GM12878 (cell line): ENCODE measurements around the gene RAPGEF6. TPM values are rescaled to one million over a fixed set of nuclear protein-coding genes. Genes with fewer than 3 reads are reported as not detected.

ENCODE experiments used
- ATAC-seq: fragments of 200-7000 bp; cut with Tn5 transposase; 3 replicates; pipeline ENCODE4 v1.9.1; 2020; ENCODE audit warnings: mild to moderate bottlenecking, moderate library complexity
- BruUV-seq: library from RNA; stranded (reverse); fragments of 400-500 nt; replicated peaks from 2 replicates; lab custom pipeline; 2021; lab: Mats Ljungman, UMichigan
- CTCF ChIA-PET: fragments of 300-600 bp; sonication (Branson Sonifier 250); formaldehyde crosslinking; extraction: SDS; loops from one replicate; lab custom pipeline; 2021; ENCODE audit warnings: inconsistent platforms; lab: Yijun Ruan, JAX
- POLR2A ChIA-PET: fragments of 350-600 bp; formaldehyde crosslinking; extraction: SDS; loops from one replicate; lab custom pipeline; 2021; ENCODE audit warnings: inconsistent platforms; lab: Charles Lee
- RAD21 ChIA-PET: fragments of 300-600 bp; sonication (Branson Sonifier 250); formaldehyde crosslinking; loops from one replicate; lab custom pipeline; 2023; ENCODE audit warnings: antibody characterized with exemption; ENCODE audit not compliant: unreplicated experiment; lab: Charles Lee
- SMC1A ChIA-PET: fragments of 300-600 bp; sonication (Branson Sonifier 250); formaldehyde crosslinking; loops from one replicate; lab custom pipeline; 2023; ENCODE audit not compliant: unreplicated experiment, uncharacterized antibody; lab: Charles Lee
- DNase-seq: peaks from one replicate; pipeline ENCODE4 v3.0.0-alpha.2; 2011; ENCODE audit warnings: low read depth, low spot score
- FAIRE-seq: peaks from 3 replicates; lab custom pipeline; 2011; peaks lifted over from hg19 to GRCh38; lab: Jason Lieb, UNC
- H2AFZ ChIP-seq: 2 replicates; pipeline ENCODE4 v1.6.0; 2011; ENCODE audit warnings: low read depth, low read length, control low read depth; ENCODE audit not compliant: control insufficient read depth
- H3K27ac ChIP-seq: 2 replicates; pipeline ENCODE4 v1.5.1; 2011; ENCODE audit warnings: control low read depth; ENCODE audit not compliant: control insufficient read depth, insufficient read depth
- H3K27me3 ChIP-seq, 2 experiments: replicated peaks in 1 of 2; 2 replicates each; pipeline versions ENCODE4 v1.6.0 to v1.6.1; 2011; ENCODE audit warnings: low read length in 1 of 2; ENCODE audit not compliant: control insufficient read depth in 2 of 2, insufficient read depth in 2 of 2
- H3K36me3 ChIP-seq, 2 experiments: 2 replicates each; pipeline ENCODE4 v1.5.1; 2011; ENCODE audit warnings: low read length in 1 of 2; ENCODE audit not compliant: control insufficient read depth in 2 of 2, insufficient read depth in 2 of 2
- H3K4me1 ChIP-seq: 2 replicates; pipeline ENCODE4 v1.6.1; 2011; ENCODE audit warnings: mild to moderate bottlenecking, low read length, moderate library complexity, mixed read lengths; ENCODE audit not compliant: control insufficient read depth, insufficient read depth
- H3K4me2 ChIP-seq: 2 replicates; pipeline ENCODE4 v1.6.0; 2011; ENCODE audit warnings: control low read depth; ENCODE audit not compliant: control insufficient read depth, insufficient read depth
- H3K4me3 ChIP-seq: fragments of 200-600 bp; sonication (generic); 2 replicates; pipeline ENCODE4 v1.5.1; 2016
- H3K79me2 ChIP-seq: 2 replicates; pipeline ENCODE4 v1.6.0; 2011; ENCODE audit warnings: low read length; ENCODE audit not compliant: control insufficient read depth, insufficient read depth
- H3K9ac ChIP-seq: 2 replicates; pipeline ENCODE4 v1.8.0; 2011; ENCODE audit warnings: low read length, control low read depth, mixed read lengths; ENCODE audit not compliant: control insufficient read depth, insufficient read depth
- H3K9me3 ChIP-seq: replicated peaks from 3 replicates; pipeline ENCODE4 v1.5.1; 2011; ENCODE audit warnings: mild to moderate bottlenecking, low read length; ENCODE audit not compliant: control insufficient read depth, insufficient read depth
- H4K20me1 ChIP-seq: 2 replicates; pipeline ENCODE4 v1.6.0; 2011; ENCODE audit not compliant: control insufficient read depth, insufficient read depth
- BACH1 ChIP-seq: fragments of 450-650 bp; IDR thresholded peaks from 2 replicates; pipeline ENCODE4 v1.6.1; 2017; ENCODE audit warnings: mild to moderate bottlenecking, borderline replicate concordance
- CREB1 ChIP-seq: IDR thresholded peaks from 2 replicates; pipeline ENCODE4 v1.6.1; 2012; ENCODE audit warnings: low read depth, mild to moderate bottlenecking, inconsistent platforms
- CREM ChIP-seq: IDR thresholded peaks from 2 replicates; pipeline ENCODE4 v1.6.1; 2014; ENCODE audit warnings: antibody characterized with exemption, low read depth
- CTCF ChIP-seq, 3 experiments: IDR thresholded peaks in 2 of 3; conservative IDR thresholded peaks in 1 of 3; 2 replicates each; pipeline ENCODE4 v1.5.1; 2011; ENCODE audit warnings: low read depth in 3 of 3, low read length in 3 of 3, mild to moderate bottlenecking in 3 of 3, control low read depth in 2 of 3, moderate library complexity in 2 of 3, inconsistent platforms in 1 of 3, mixed read lengths in 1 of 3; ENCODE audit not compliant: control insufficient read depth in 2 of 3, insufficient read depth in 1 of 3; ENCODE audit errors: extremely low read depth in 1 of 3
- DPF2 ChIP-seq: fragments of 450-650 bp; IDR thresholded peaks from 2 replicates; pipeline ENCODE4 v1.6.1; 2017; ENCODE audit warnings: mild to moderate bottlenecking
- HDAC6 ChIP-seq: fragments of 200-600 bp; sonication (generic); IDR thresholded peaks from one replicate; pipeline ENCODE4 v1.8.0; 2017; ENCODE audit warnings: antibody characterized with exemption; ENCODE audit not compliant: unreplicated experiment
- IKZF1 ChIP-seq: fragments of 450-650 bp; conservative IDR thresholded peaks from 2 replicates; pipeline ENCODE4 v1.6.1; 2017; ENCODE audit warnings: antibody characterized with exemption, mild to moderate bottlenecking
- MLLT1 ChIP-seq: fragments of 450-650 bp; IDR thresholded peaks from 2 replicates; pipeline ENCODE4 v1.6.1; 2016; ENCODE audit warnings: mild to moderate bottlenecking
- MTA2 ChIP-seq: fragments of 450-650 bp; IDR thresholded peaks from 2 replicates; pipeline ENCODE4 v1.6.1; 2016; ENCODE audit warnings: low read depth, mild to moderate bottlenecking, moderate library complexity
- NR2F1 ChIP-seq: fragments of 450-650 bp; conservative IDR thresholded peaks from 2 replicates; pipeline ENCODE4 v1.6.1; 2017; ENCODE audit warnings: mild to moderate bottlenecking
- POLR2AphosphoS2 ChIP-seq: IDR thresholded peaks from 2 replicates; pipeline ENCODE4 v1.6.1; 2011; ENCODE audit warnings: low read depth, mild to moderate bottlenecking, low read length, improper control_type of control experiment, moderate library complexity
- RCOR1 ChIP-seq: conservative IDR thresholded peaks from 2 replicates; pipeline ENCODE4 v1.6.1; 2012; ENCODE audit warnings: low read depth, low read length, improper control_type of control experiment
- RELA ChIP-seq: fragments of 450-650 bp; IDR thresholded peaks from 2 replicates; pipeline ENCODE4 v1.8.0; 2014; ENCODE audit warnings: borderline replicate concordance; ENCODE audit not compliant: partially characterized antibody
- RUNX3 ChIP-seq: IDR thresholded peaks from 2 replicates; pipeline ENCODE4 v1.6.1; 2012; ENCODE audit warnings: low read length, inconsistent platforms
- TCF7 ChIP-seq: IDR thresholded peaks from 2 replicates; pipeline ENCODE4 v1.6.1; 2014; ENCODE audit warnings: antibody characterized with exemption, borderline replicate concordance
- ZNF384 ChIP-seq: IDR thresholded peaks from 2 replicates; pipeline ENCODE4 v1.6.1; 2012; ENCODE audit warnings: low read depth, mild to moderate bottlenecking, low read length, improper control_type of control experiment, borderline replicate concordance
- ZNF687 ChIP-seq: fragments of 450-650 bp; IDR thresholded peaks from 2 replicates; pipeline ENCODE4 v1.6.1; 2017; ENCODE audit warnings: mild to moderate bottlenecking, moderate library complexity
- WGBS: methylation state at CpG from one replicate; pipeline ENCODE4 v1.1.6; 2016; ENCODE audit warnings: low lambda C conversion rate; ENCODE audit not compliant: insufficient replicate concordance, insufficient coverage; ENCODE audit errors: missing lambda C conversion rate; 5-methylcytosine and 5-hydroxymethylcytosine counted together
- in situ Hi-C: fragments of 300-500 bp; cut with MboI; formaldehyde crosslinking; loops from 9 replicates; pipeline ENCODE4 v1.14.3; 2018; ENCODE audit warnings: mixed read lengths
- intact Hi-C: fragments of 100-400 bp; cut with micrococcal nuclease; formaldehyde crosslinking; loops from one replicate; pipeline ENCODE4 v1.14.2; 2022; ENCODE audit not compliant: unreplicated experiment
- polyA plus RNA-seq, 11 experiments: library from polyadenylated mRNA; depleted of rRNA in 4 of 11; unstranded in 6 of 11; stranded (reverse) in 5 of 11; fragments of >200 nt; fragmentation: Nextera tagmentation in 4 of 11; fragmentation: Illumina TruSeq in 1 of 11; extraction: Ambion mirVana in 4 of 11; extraction: Trizol in 1 of 11; gene quantifications; 1 replicate in 1 of 11; 2 replicates in 10 of 11; pipeline versions ENCODE4 v1.2.1 to v1.2.3, GENCODE V29; 2011 to 2016; ENCODE audit warnings: inconsistent platforms in 2 of 11, missing spikeins in 2 of 11, low read depth in 1 of 11
- total RNA-seq, 4 experiments: library from RNA; depleted of rRNA in 3 of 4; stranded (reverse); fragments of >200 nt in 3 of 4; fragmentation: Illumina TruSeq in 1 of 4; extraction: Trizol in 1 of 4; gene quantifications; 2 replicates each; pipeline versions ENCODE4 v1.2.1 to v1.2.3, GENCODE V29; 2013 to 2021

The RAPGEF6 gene
- total and polyA plus RNA-seq, 10 of the 15 experiments (the other 5 are each of a cell fraction or from before 2014, with no cell fraction given) = 2.9 to 24.0 (median 14.2) TPM

GRCh38 chr5:131379723-131380122 is 255.3 kb downstream of the RAPGEF6 start:
- Histone ChIP-seq H3K4me1 (peaks cover 81% of the 10 kb centered on the region), H3K9me3 (no peaks in the 10 kb centered on the region), H3K79me2 (peaks cover 92% of the 10 kb centered on the region), H3K9ac (peak overlapping the region; percentile 60), H2AFZ (no peak overlapping the region), H3K27ac (peak overlapping the region; percentile 95), H4K20me1 (no peaks in the 10 kb centered on the region), H3K4me3 (no peak overlapping the region), H3K36me3 (no peaks in the 10 kb centered on the region), H3K4me2 (peak overlapping the region; percentile 86), H3K27me3 (no peaks in the 10 kb centered on the region)
- ChIA-PET POLR2A (interaction anchor here (0.6 to 3.4 kb wide), 3 partner anchors 12 to 115 kb away, joined by 3 to 28 read pairs (median 6); partner anchors contain the start of gene CDC42SE2), RAD21 (interaction anchor here (0.9 to 11.3 kb wide), 7 partner anchors 102 to 170 kb away, joined by 3 to 145 read pairs (median 9); partner anchors contain the start of gene CDC42SE2), SMC1A (interaction anchor here (1.0 to 7.0 kb wide), 15 partner anchors 12 to 214 kb away, joined by 3 to 55 read pairs (median 10); partner anchors contain the start of gene HINT1), CTCF (interaction anchor here (0.6 to 1.7 kb wide), 3 partner anchors 10 to 115 kb away, joined by 3 to 7 read pairs (median 3); no protein-coding TSS in a partner anchor)
- no TSS peak for BruUV-seq
- 2% methylated on average over 7 of the region's 7 CpGs for WGBS
- intact Hi-C loops (loop anchor here (2.0 to 5.0 kb wide), 2 partner anchors 107 to 1057 kb away; no protein-coding TSS in a partner anchor), in situ Hi-C loops (loop anchor here (5.0 kb wide), 2 partner anchors 167 to 212 kb away; partner anchors contain the start of gene HINT1)
- peak; percentile 75 for DNase-seq
- peak; percentile 86 for FAIRE-seq
- peak; percentile 57 for ATAC-seq
- TF ChIP-seq IKZF1 (peak; percentile 81; the same call in 1 of the 2 replicates), RELA (peak; percentile 98), HDAC6 (no peak), ZNF384 (peak; percentile 87), MLLT1 (peak; percentile 68), CTCF (IDR thresholded peaks at IDR 0.05 in 2 of 3, conservative IDR thresholded peaks at IDR 0.05 in 1 of 3; ENCODE audit: control insufficient read depth in 2 of 3, extremely low read depth in 1 of 3, insufficient read depth in 1 of 3, low read depth in 3 of 3, low read length in 3 of 3) (no peak), ZNF687 (peak; percentile 29; the same call in 1 of the 2 replicates), DPF2 (peak; percentile 42; the same call in 1 of the 2 replicates), CREM (peak; percentile 34; the same call in 1 of the 2 replicates), POLR2AphosphoS2 (0 out of 2 replicates have a peak, but pooled peaks have one; percentile 7), BACH1 (no peak), CREB1 (peak; percentile 71), TCF7 (0 out of 2 replicates have a peak, but pooled peaks have one; percentile 11), NR2F1 (0 out of 2 replicates have a peak, but pooled peaks have one; percentile 43), RUNX3 (0 out of 2 replicates have a peak, but pooled peaks have one; percentile 42), RCOR1 (no peak), MTA2 (peak; percentile 44; the same call in 1 of the 2 replicates)
